ENCODE data around the gene ITPR3. TPM values are rescaled to one million over a fixed set of nuclear protein-coding genes. Genes with fewer than 3 reads are reported as not detected.

Gene ITPR3
- total and polyA plus RNA-seq, 2 of the 13 experiments (the other 11 are each of a cell fraction or from before 2014, with no cell fraction given), result 3.8 to 21.4 TPM

DNA sequence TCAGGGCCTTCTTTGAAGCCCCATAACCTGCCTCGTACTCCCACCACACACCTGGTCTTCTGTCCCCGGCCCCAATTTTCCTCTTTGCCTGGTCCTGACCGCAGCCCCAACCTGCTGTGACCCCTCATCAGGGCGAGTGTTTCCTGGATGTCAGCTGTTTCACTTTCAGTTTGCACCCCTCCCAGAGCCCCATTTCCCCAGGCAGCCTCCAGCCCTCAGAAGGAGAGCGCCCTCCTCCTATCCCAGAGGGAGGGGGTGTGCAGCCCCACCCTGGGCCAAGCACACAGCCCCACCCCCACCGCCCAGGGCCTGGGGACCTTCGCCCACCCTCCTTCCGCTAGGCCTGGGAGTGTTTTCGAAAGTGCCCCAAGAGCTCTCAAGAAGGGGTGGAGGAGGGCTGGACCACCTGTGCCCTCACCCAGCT lies 42.5 kb upstream of the ITPR3 start:
- in situ Hi-C loops (cut with HindIII; ENCODE audit: extremely low pct_ligation_motif_present, low pct_unique_long_range_greater_than_20kb), result no loop called here
- POLR2A ChIA-PET, result interaction anchor here (1.9 kb wide), 1 partner anchor 133 kb away, joined by 9 read pairs; the partner anchor contains the start of gene UQCC2

DNA sequence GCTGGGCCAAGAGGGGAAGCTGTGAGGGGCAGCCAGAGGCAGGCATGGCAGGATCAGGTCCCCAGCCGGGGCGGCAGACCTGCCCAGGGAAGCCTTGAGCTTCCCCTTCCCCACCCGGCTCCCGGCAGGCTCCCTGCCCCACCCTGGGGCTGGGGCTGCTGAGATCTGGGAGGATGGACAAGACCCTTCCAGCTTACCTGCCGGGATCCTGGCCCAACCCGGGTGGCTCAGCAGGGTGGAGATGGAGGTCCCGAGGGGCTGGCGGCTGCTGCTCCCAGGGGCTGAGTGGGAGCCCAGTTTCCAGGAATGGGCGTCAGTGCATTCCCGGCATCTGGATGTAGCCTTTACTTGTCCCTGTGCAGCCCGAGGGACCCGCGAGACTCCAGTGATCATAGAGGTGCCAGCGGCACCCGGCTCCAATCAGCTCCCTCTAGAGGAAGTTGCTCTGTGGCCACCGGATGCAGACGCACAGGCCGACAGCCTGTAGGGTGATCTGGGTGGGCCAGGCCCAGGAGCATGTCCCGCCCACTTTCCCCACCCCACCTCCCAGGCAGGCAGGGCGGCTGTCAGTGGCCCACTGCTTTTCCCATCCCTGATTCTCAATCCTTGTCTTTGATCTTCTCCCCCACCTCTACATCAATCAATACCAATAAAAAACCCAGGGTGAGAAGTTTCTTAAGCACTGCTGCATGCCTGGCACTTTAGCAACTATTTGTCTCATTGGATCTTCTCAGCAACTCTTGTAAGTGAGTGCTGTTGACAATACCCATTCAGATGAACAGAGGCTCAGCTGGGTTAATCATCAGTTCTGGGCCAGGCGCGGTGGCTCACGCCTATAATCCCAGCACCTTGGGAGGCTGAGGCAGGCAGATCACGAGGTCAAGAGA lies 41.1 kb upstream of the ITPR3 start, which contains the start of gene BAK1:
TSS of gene BAK1 (minus strand) at position 449 of the 887 bp plus-strand sequence. CDS start 2,672 bp downstream, outside the sequence.
- Histone ChIP-seq H3K4me1 (ENCODE audit: insufficient read depth, low read length) (peaks cover 34% of the 10 kb centered on the region), H3K27ac (ENCODE audit: extremely low read length, insufficient read depth, low read length) (peak within 1 kb of the TSS; percentile 48), H3K27me3 (ENCODE audit: control insufficient read depth in 1 of 2, insufficient read depth in 2 of 2, low read length in 2 of 2) (no peaks in the 10 kb centered on the region), H3K4me2 (ENCODE audit: low read depth, low read length) (peak within 1 kb of the TSS; percentile 90), H3K4me3 (replicated peaks in 1 of 3; ENCODE audit: insufficient read depth in 1 of 3, low read depth in 2 of 3, low read length in 3 of 3) (peak within 1 kb of the TSS; percentile 77 to 91 (median 83)), H3K79me2 (ENCODE audit: insufficient read depth, low read length) (peaks cover 9% of the 10 kb centered on the region), H4K20me1 (ENCODE audit: insufficient read depth, low read length) (no peaks in the 10 kb centered on the region), H3K9me3 (ENCODE audit: low read length) (no peaks in the 10 kb centered on the region), H2AFZ (ENCODE audit: low read length) (peak within 1 kb of the TSS; percentile 29), H3K9ac (ENCODE audit: insufficient read depth, low read depth, low read length) (peak within 1 kb of the TSS; percentile 81), H3K36me3 (replicated peaks in 1 of 2; ENCODE audit: control insufficient read depth in 1 of 2, insufficient read depth in 2 of 2, low read length in 2 of 2) (peaks cover 11 to 18% of the 10 kb centered on the region in 2 experiments; a peak in 4 of 5 replicates)
- FAIRE-seq (peak; percentile 87), DNase-seq (ENCODE audit: low spot score) (peak; percentile 93), ATAC-seq (peak; percentile 97)
- intact Hi-C loops (cut with micrococcal nuclease; ENCODE audit: unreplicated experiment), result loop anchor here (1.0 kb wide), 1 partner anchor 126 kb away; the partner anchor contains the start of gene ZBTB9
- CTCF ChIA-PET (ENCODE audit: low intra/inter-chr PET ratio, low total read pairs), result no interaction called here
- under 1% methylated on average over 17 of the region's 24 CpGs for WGBS (ENCODE audit: low lambda C conversion rate)
- BruUV-seq (replicated peaks), result no TSS peak
- in situ Hi-C loops (cut with HindIII; ENCODE audit: extremely low pct_ligation_motif_present, low pct_unique_long_range_greater_than_20kb), result loop anchor here (5.0 kb wide), 1 partner anchor 182 kb away; no protein-coding TSS in a partner anchor
- POLR2A ChIA-PET, result interaction anchor here (0.6 to 1.9 kb wide), 12 partner anchors 9 to 608 kb away, joined by 3 to 13 read pairs (median 6); partner anchors contain the start of genes ITPR3, UQCC2 and ZBTB9
- TF ChIP-seq TEAD3 (CRISPR knock-in tag; optimal IDR thresholded peaks at IDR 0.05; ENCODE audit: borderline replicate concordance), result peak; percentile 33
- TF ChIP-seq MBD4 (IDR thresholded peaks at IDR 0.05; ENCODE audit: borderline replicate concordance, low read length), result no peak
- no peak for TF ChIP-seq KLF6 (CRISPR knock-in tag; IDR thresholded peaks at IDR 0.05)
- no peak for TF ChIP-seq BHLHE40 (IDR thresholded peaks at IDR 0.05; ENCODE audit: low read length)
- no peak for TF ChIP-seq SRY (CRISPR knock-in tag; IDR thresholded peaks at IDR 0.05)
- peak; percentile 25; the same call in 1 of the 2 replicates for TF ChIP-seq RXRA (CRISPR knock-in tag; IDR thresholded peaks at IDR 0.05)
- TF ChIP-seq ZFP1 (CRISPR knock-in tag; IDR thresholded peaks at IDR 0.05), result no peak
- TF ChIP-seq, protein P1, sequence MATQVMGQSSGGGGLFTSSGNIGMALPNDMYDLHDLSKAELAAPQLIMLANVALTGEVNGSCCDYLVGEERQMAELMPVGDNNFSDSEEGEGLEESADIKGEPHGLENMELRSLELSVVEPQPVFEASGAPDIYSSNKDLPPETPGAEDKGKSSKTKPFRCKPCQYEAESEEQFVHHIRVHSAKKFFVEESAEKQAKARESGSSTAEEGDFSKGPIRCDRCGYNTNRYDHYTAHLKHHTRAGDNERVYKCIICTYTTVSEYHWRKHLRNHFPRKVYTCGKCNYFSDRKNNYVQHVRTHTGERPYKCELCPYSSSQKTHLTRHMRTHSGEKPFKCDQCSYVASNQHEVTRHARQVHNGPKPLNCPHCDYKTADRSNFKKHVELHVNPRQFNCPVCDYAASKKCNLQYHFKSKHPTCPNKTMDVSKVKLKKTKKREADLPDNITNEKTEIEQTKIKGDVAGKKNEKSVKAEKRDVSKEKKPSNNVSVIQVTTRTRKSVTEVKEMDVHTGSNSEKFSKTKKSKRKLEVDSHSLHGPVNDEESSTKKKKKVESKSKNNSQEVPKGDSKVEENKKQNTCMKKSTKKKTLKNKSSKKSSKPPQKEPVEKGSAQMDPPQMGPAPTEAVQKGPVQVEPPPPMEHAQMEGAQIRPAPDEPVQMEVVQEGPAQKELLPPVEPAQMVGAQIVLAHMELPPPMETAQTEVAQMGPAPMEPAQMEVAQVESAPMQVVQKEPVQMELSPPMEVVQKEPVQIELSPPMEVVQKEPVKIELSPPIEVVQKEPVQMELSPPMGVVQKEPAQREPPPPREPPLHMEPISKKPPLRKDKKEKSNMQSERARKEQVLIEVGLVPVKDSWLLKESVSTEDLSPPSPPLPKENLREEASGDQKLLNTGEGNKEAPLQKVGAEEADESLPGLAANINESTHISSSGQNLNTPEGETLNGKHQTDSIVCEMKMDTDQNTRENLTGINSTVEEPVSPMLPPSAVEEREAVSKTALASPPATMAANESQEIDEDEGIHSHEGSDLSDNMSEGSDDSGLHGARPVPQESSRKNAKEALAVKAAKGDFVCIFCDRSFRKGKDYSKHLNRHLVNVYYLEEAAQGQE (IDR thresholded peaks at IDR 0.05; ENCODE audit: borderline replicate concordance in 1 of 2, low read depth in 1 of 2, low read length in 2 of 2), result no peak
- no peak for TF ChIP-seq IRX3 (CRISPR knock-in tag; IDR thresholded peaks at IDR 0.05; ENCODE audit: borderline replicate concordance, low read depth)
- no peak for TF ChIP-seq RFXANK (CRISPR knock-in tag; IDR thresholded peaks at IDR 0.05)
- TF ChIP-seq ZNF605 (CRISPR knock-in tag; IDR thresholded peaks at IDR 0.05), result no peak
- no peak for TF ChIP-seq ZNF121 (CRISPR knock-in tag; IDR thresholded peaks at IDR 0.05)

More for the DNA sequence above, 42.5 kb upstream of the ITPR3 start:
- Histone ChIP-seq H3K4me2 (ENCODE audit: low read depth, low read length) (peak overlapping the region; percentile 90), H3K4me3 (replicated peaks in 1 of 3; ENCODE audit: insufficient read depth in 1 of 3, low read depth in 2 of 3, low read length in 3 of 3) (peak overlapping the region in 2 of 3 experiments; percentile 83 to 91; a peak in 3 of 6 replicates), H2AFZ (ENCODE audit: low read length) (no peak overlapping the region), H3K4me1 (ENCODE audit: insufficient read depth, low read length) (peaks cover 28% of the 10 kb centered on the region), H4K20me1 (ENCODE audit: insufficient read depth, low read length) (no peaks in the 10 kb centered on the region), H3K36me3 (replicated peaks in 1 of 2; ENCODE audit: control insufficient read depth in 1 of 2, insufficient read depth in 2 of 2, low read length in 2 of 2) (peaks cover 23 to 28% of the 10 kb centered on the region in 2 experiments; a peak in 4 of 5 replicates), H3K9me3 (ENCODE audit: low read length) (no peaks in the 10 kb centered on the region), H3K27ac (ENCODE audit: extremely low read length, insufficient read depth, low read length) (no peak overlapping the region), H3K79me2 (ENCODE audit: insufficient read depth, low read length) (peaks cover 9% of the 10 kb centered on the region), H3K27me3 (ENCODE audit: control insufficient read depth in 1 of 2, insufficient read depth in 2 of 2, low read length in 2 of 2) (no peaks in the 10 kb centered on the region), H3K9ac (ENCODE audit: insufficient read depth, low read depth, low read length) (peak overlapping the region; percentile 47; the same call in 1 of the 2 replicates)
- FAIRE-seq (no peak), ATAC-seq (no peak), DNase-seq (ENCODE audit: low spot score) (no peak)
- WGBS (ENCODE audit: low lambda C conversion rate), result 86% methylated on average over 9 of the region's 9 CpGs
- BruUV-seq (replicated peaks), result no TSS peak
- intact Hi-C loops (cut with micrococcal nuclease; ENCODE audit: unreplicated experiment), result no loop called here
- CTCF ChIA-PET (ENCODE audit: low intra/inter-chr PET ratio, low total read pairs), result no interaction called here
- TF ChIP-seq CBX5 (CRISPR knock-in tag; IDR thresholded peaks at IDR 0.05; ENCODE audit: borderline replicate concordance) (0 out of 2 replicates have a peak, but pooled peaks have one; percentile 16), ZNF432 (CRISPR knock-in tag; IDR thresholded peaks at IDR 0.05; ENCODE audit: borderline replicate concordance) (no peak)

Measured in HepG2 (cell line).